Vagina (tissue), 2 donors: ENCODE results near the gene RAC2.

Experiments used
- CTCF ChIP-seq, 3 experiments: fragments of 450-650 bp in 2 of 3; fragments of 200-600 bp in 1 of 3; sonication (generic) in 1 of 3; IDR thresholded peaks; one replicate each; pipeline ENCODE4 v1.5.1; 2017 to 2019; ENCODE audit warnings: antibody characterized with exemption in 3 of 3, mild to moderate bottlenecking in 2 of 3, moderate library complexity in 2 of 3
- POLR2A ChIP-seq, 2 donors: fragments of 450-650 bp; IDR thresholded peaks; one replicate each; pipeline ENCODE4 v1.6.1; 2017; ENCODE audit warnings: antibody characterized with exemption in 2 of 2, mild to moderate bottlenecking in 2 of 2, moderate library complexity in 2 of 2

GRCh38 chr22:37275134-37275533 is 31.1 kb upstream of the RAC2 start:
- no peak for TF ChIP-seq POLR2A (IDR thresholded peaks at IDR 0.05)
- no peak for TF ChIP-seq CTCF (IDR thresholded peaks at IDR 0.05)
